ENCODE measurements around the gene AVEN. TPM values are rescaled to one million over a fixed set of nuclear protein-coding genes. Genes with fewer than 3 reads are reported as not detected.

AVEN gene
- total RNA-seq, 4 donors from 2014 or later = 6.3 to 17.3 (median 10.6) TPM

DNA sequence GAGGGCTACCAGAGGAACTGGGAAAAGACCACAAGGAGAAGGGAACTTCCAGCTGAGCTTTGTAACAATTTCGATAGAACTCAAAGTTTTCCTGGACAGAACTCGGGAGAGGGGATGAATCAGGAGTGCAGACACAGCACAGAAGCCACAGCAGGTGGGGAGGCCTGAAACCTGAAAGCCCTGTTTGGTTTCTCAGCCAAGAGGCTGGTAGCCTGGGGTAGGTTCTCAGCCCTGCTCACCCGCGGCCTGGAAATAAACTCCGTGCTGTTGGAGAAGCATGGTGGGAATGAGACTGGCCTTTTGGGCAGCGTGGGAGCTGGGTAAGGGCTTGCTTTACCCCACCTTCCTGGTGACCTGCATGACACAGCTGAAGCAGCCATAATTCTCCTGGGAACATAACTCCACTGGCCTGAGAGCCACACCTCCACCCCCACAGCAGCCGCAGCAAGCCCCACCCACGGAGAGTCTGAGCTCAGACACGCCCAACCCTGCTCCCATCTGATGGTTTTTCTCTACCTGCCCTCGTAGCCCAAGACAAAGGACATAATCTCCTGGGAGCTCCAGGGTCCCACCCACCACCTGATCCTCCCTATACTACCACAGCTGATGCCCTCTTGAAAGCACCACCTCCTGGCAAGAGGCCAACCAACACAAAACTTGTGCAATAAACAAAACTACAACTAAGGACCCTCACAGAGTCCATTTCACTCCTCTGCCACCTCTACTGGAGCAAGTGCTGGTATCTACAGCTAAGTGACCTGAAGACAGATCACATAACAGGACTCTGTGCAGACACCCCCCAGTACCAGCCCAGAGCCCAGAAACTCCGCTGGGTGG, 123.2 kb downstream of the AVEN start:
- TF ChIP-seq, protein P1, sequence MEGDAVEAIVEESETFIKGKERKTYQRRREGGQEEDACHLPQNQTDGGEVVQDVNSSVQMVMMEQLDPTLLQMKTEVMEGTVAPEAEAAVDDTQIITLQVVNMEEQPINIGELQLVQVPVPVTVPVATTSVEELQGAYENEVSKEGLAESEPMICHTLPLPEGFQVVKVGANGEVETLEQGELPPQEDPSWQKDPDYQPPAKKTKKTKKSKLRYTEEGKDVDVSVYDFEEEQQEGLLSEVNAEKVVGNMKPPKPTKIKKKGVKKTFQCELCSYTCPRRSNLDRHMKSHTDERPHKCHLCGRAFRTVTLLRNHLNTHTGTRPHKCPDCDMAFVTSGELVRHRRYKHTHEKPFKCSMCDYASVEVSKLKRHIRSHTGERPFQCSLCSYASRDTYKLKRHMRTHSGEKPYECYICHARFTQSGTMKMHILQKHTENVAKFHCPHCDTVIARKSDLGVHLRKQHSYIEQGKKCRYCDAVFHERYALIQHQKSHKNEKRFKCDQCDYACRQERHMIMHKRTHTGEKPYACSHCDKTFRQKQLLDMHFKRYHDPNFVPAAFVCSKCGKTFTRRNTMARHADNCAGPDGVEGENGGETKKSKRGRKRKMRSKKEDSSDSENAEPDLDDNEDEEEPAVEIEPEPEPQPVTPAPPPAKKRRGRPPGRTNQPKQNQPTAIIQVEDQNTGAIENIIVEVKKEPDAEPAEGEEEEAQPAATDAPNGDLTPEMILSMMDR (IDR thresholded peaks at IDR 0.05) = no peak
- TF ChIP-seq POLR2A (IDR thresholded peaks at IDR 0.05) = no peak
- Histone ChIP-seq H3K9me3 (no peaks in the 10 kb centered on the region), H3K4me1 (no peaks in the 10 kb centered on the region), H3K36me3 (no peaks in the 10 kb centered on the region), H3K27ac (no peak overlapping the region), H3K4me3 (no peak overlapping the region), H3K27me3 (no peaks in the 10 kb centered on the region)
- peak in 2 of 3 donors; percentile 55 to 64 for DNase-seq

- Histone ChIP-seq H3K27me3 (no peaks in the 10 kb centered on the region), H3K4me1 (no peaks in the 10 kb centered on the region), H3K4me3 (no peak overlapping the region), H3K9me3 (no peaks in the 10 kb centered on the region), H3K27ac (no peak overlapping the region), H3K36me3 (no peaks in the 10 kb centered on the region)
- DNase-seq = no peak
- no peak for TF ChIP-seq POLR2A (IDR thresholded peaks at IDR 0.05)
- TF ChIP-seq, protein P1 (IDR thresholded peaks at IDR 0.05) = no peak
Measured at GRCh38 chr15:33913459-33913858, 125.5 kb downstream of the AVEN start.

DNA sequence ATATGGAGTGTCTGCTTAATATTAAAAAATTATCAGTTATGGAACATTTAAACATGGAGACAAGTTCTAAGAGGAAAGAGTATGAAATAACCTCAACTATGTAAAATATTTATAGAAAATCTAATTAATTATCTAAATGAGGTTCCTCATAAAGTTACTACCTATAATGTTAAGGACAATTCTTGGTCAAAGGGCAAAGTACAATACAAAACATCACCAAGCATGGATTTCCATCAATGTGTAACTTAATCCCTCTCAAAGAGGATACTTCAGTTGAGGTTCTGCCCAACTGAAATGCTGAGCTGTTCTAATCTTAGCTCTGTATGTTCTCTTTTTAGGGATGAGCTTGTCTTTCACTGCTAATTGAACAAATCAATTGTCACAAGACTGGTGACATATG, 126.7 kb downstream of the AVEN start:
- Histone ChIP-seq H3K4me1 (no peaks in the 10 kb centered on the region), H3K36me3 (no peaks in the 10 kb centered on the region), H3K27me3 (no peaks in the 10 kb centered on the region), H3K4me3 (no peak overlapping the region), H3K9me3 (no peaks in the 10 kb centered on the region), H3K27ac (no peak overlapping the region)
- DNase-seq = no peak
- no peak for TF ChIP-seq POLR2A (IDR thresholded peaks at IDR 0.05)
- TF ChIP-seq, protein P1 (IDR thresholded peaks at IDR 0.05) = no peak

DNA sequence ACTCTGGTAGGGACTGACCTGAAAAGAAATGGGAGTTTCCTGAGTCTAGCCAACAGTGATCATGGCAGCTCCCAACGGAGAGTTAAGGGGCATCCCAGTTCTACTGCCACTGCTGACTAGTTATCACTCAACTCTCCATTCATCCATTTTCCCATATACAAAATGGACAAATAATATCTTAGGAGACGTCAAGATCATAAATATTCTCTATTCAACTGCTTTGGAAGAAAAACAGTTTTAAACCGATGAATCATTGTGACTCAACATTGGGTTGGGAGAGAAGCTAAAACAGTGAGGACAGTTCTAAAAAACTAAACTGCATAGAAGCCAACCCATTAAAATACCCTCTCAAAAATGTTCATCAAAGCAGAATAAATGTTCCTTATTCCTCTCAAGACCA, 128.3 kb downstream of the AVEN start:
- no peak overlapping the region for H3K27ac ChIP-seq
- TF ChIP-seq POLR2A (IDR thresholded peaks at IDR 0.05) = no peak
- TF ChIP-seq, protein P1 (IDR thresholded peaks at IDR 0.05) = no peak
- H3K27me3 ChIP-seq = no peaks in the 10 kb centered on the region
- H3K4me3 ChIP-seq = no peak overlapping the region
- H3K9me3 ChIP-seq = no peaks in the 10 kb centered on the region
- DNase-seq = no peak
- H3K4me1 ChIP-seq = no peaks in the 10 kb centered on the region
- no peaks in the 10 kb centered on the region for H3K36me3 ChIP-seq

- TF ChIP-seq, protein P1 (IDR thresholded peaks at IDR 0.05) = no peak
- TF ChIP-seq POLR2A (IDR thresholded peaks at IDR 0.05) = no peak
- H3K36me3 ChIP-seq = no peaks in the 10 kb centered on the region
Measured at GRCh38 chr15:33908406-33908805, 130.6 kb downstream of the AVEN start.

More at GRCh38 chr15:33908406-33908805, 130.6 kb downstream of the AVEN start:
- H3K4me1 ChIP-seq = no peaks in the 10 kb centered on the region
- DNase-seq = no peak
- H3K9me3 ChIP-seq = no peaks in the 10 kb centered on the region
- H3K27ac ChIP-seq = no peak overlapping the region
- no peak overlapping the region for H3K4me3 ChIP-seq
- H3K27me3 ChIP-seq = no peaks in the 10 kb centered on the region
